SIG-M5 treated with dmso at 0.1 percent for 504 hours (cell line): ENCODE data around the gene CELF1.

Experiments used
- DNase-seq: peaks from one replicate; lab custom pipeline; 2025; ENCODE audit not compliant: unreplicated experiment; lab: John Stamatoyannopoulos, UW

CELF1 gene

GRCh38 chr11:47488674-47489394 lies 64.1 kb downstream of the CELF1 start:
- no peak for DNase-seq

- DNase-seq: no peak
Measured at GRCh38 chr11:47488111-47488510, 64.8 kb downstream of the CELF1 start.

- no peak for DNase-seq
Measured at GRCh38 chr11:47487421-47487820, 65.5 kb downstream of the CELF1 start.

GRCh38 chr11:47485107-47485506 lies 67.8 kb downstream of the CELF1 start:
- no peak for DNase-seq

- no peak for DNase-seq
Measured at GRCh38 chr11:47483457-47483856, 69.5 kb downstream of the CELF1 start.

- DNase-seq: no peak
Measured at GRCh38 chr11:47480762-47481161, 72.2 kb downstream of the CELF1 start.

- DNase-seq: no peak
Measured at GRCh38 chr11:47478651-47479329, 74.1 kb downstream of the CELF1 start.

- DNase-seq: no peak
Measured at GRCh38 chr11:47477753-47478152, 75.2 kb downstream of the CELF1 start.

- DNase-seq: no peak
Measured at GRCh38 chr11:47477323-47477722, 75.6 kb downstream of the CELF1 start.

GRCh38 chr11:47470671-47471070 lies 82.3 kb downstream of the CELF1 start:
- DNase-seq: no peak

- DNase-seq: no peak
Measured at GRCh38 chr11:47469361-47470179, 83.4 kb downstream of the CELF1 start.

GRCh38 chr11:47468598-47469214 lies 84.2 kb downstream of the CELF1 start:
- DNase-seq: no peak

- DNase-seq: no peak
Measured at GRCh38 chr11:47467357-47467756, 85.6 kb downstream of the CELF1 start.

GRCh38 chr11:47466701-47467250 lies 86.2 kb downstream of the CELF1 start:
- DNase-seq: no peak

- DNase-seq: no peak
Measured at GRCh38 chr11:47466201-47466600, 86.7 kb downstream of the CELF1 start.

- DNase-seq: no peak
Measured at GRCh38 chr11:47464483-47464882, 88.4 kb downstream of the CELF1 start.

GRCh38 chr11:47461876-47462275 lies 91.1 kb downstream of the CELF1 start:
- no peak for DNase-seq

- no peak for DNase-seq
Measured at GRCh38 chr11:47460571-47461235, 92.2 kb downstream of the CELF1 start.

GRCh38 chr11:47454258-47454671 lies 98.7 kb downstream of the CELF1 start:
- peak; percentile 91 for DNase-seq

GRCh38 chr11:47453365-47453764 lies 99.6 kb downstream of the CELF1 start:
- no peak for DNase-seq

GRCh38 chr11:47451990-47452389 lies 100.9 kb downstream of the CELF1 start:
- no peak for DNase-seq
